AG04449 (cell line): Measurements from ENCODE around the gene HECTD4.
"Not testable (repeated sequence)": the region's sequence is repeated elsewhere in the genome, so short reads cannot be mapped to it uniquely, and the experiment has no call there.

ENCODE experiments used
- CTCF ChIA-PET: fragments of 350-600 bp; formaldehyde crosslinking; extraction: SDS; loops from one replicate; lab custom pipeline; 2021; ENCODE audit warnings: antibody characterized with exemption; lab: Yijun Ruan, JAX
- POLR2A ChIA-PET: fragments of 400-600, 350-600 bp; formaldehyde crosslinking; extraction: SDS; loops from one replicate; lab custom pipeline; 2020; ENCODE audit warnings: antibody characterized with exemption, inconsistent platforms; lab: Yijun Ruan, JAX
- DNase-seq: peaks from one replicate; pipeline ENCODE4 v3.0.0-alpha.2; 2010; ENCODE audit warnings: low read depth, low spot score
- H3K4me3 ChIP-seq: 2 replicates; pipeline ENCODE4 v1.5.1; 2011; ENCODE audit warnings: low read depth, mild to moderate bottlenecking, control low read depth, low read length
- TF ChIP-seq, protein P1 (sequence below): IDR thresholded peaks from one replicate; pipeline ENCODE4 v1.5.1; 2011; ENCODE audit warnings: mild to moderate bottlenecking, moderate library complexity, low read length, control low read depth, inconsistent platforms; ENCODE audit not compliant: insufficient read depth; ENCODE audit errors: missing control alignments

The HECTD4 gene

DNA sequence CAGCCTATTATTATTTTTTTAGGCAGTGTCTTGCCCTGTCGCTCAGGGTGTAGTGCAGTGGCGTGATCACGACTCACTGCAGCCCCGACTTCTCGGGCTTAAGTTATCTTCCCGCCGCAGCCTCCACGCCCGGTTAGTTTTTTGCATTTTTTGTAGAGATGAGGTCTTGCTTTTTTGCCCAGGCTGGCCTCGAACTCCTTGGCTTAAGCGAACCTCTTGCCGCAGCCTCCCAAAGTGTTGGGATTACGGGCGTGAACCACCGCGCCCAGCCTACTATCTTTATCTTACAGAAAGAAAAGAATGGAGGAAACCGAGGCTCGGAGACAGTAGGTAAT is 36.0 kb upstream of the HECTD4 start:
- TF ChIP-seq, protein P1, sequence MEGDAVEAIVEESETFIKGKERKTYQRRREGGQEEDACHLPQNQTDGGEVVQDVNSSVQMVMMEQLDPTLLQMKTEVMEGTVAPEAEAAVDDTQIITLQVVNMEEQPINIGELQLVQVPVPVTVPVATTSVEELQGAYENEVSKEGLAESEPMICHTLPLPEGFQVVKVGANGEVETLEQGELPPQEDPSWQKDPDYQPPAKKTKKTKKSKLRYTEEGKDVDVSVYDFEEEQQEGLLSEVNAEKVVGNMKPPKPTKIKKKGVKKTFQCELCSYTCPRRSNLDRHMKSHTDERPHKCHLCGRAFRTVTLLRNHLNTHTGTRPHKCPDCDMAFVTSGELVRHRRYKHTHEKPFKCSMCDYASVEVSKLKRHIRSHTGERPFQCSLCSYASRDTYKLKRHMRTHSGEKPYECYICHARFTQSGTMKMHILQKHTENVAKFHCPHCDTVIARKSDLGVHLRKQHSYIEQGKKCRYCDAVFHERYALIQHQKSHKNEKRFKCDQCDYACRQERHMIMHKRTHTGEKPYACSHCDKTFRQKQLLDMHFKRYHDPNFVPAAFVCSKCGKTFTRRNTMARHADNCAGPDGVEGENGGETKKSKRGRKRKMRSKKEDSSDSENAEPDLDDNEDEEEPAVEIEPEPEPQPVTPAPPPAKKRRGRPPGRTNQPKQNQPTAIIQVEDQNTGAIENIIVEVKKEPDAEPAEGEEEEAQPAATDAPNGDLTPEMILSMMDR: no peak
- no peak for DNase-seq
- ChIA-PET POLR2A (no interaction called here), CTCF (no interaction called here)
- peak overlapping the region; percentile 94 for H3K4me3 ChIP-seq

DNA sequence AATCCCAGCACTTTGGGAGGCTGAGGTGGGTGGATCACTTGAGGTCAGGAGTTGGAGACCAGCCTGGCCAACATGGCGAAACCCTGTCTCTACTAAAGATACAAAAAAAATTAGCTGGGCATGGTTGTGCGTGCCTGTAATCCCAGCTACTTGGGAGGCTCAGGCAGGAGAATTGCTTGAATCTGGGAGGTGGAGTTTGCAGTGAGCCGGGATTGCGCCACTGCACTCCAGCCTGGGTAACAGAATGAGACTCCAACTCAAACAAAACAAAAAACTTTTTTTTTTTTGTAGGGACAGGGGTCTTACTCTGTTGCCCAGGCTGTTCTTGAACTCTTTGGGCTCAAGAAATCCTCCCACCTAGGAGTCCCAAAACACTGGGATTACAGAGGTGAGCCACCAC is 33.2 kb upstream of the HECTD4 start:
- POLR2A ChIA-PET, H3K4me3 ChIP-seq, CTCF ChIA-PET, DNase-seq: not testable (repeated sequence)

DNA sequence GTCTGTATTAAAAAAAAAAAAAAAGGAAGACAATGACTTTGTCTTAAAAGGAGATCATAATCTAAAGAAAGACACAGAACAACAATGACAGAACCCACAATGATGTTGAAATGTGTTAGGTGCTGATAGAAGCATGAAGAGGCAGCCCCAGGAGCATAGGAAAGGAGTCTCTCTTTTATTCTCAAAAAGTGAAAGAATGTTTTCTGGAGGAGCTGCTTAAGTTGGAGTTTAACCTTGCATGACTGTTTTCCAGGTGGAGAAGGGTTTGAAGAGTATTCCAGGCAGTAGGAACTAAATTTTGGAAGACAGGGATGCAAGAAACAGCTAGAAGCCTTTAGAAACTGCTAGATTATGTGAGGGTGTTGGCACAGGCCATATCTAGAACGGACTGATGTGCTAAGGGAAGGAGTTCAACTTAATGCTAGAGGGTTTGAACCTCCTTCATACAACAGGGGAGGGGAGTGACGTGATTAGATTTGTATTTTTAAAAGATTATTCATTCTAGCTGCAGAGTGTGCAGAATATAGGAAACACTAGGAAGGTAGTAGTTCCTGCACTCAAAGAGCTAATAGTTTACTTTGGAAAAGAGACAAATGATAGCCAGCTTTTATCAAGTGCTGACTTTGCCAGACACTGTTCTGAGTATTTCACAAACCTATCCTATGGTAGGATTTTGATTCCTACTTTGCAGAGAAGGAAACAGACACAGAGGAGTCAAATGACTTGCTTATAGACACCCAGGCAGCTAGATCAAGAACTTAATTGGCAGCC is 31.8 kb upstream of the HECTD4 start:
- ChIA-PET POLR2A (no interaction called here), CTCF (interaction anchor here (0.7 to 5.2 kb wide), 4 partner anchors 27 to 484 kb away, joined by 3 to 59 read pairs (median 3); no protein-coding TSS in a partner anchor)
- no peak for DNase-seq
- TF ChIP-seq, protein P1: no peak
- no peak overlapping the region for H3K4me3 ChIP-seq

DNA sequence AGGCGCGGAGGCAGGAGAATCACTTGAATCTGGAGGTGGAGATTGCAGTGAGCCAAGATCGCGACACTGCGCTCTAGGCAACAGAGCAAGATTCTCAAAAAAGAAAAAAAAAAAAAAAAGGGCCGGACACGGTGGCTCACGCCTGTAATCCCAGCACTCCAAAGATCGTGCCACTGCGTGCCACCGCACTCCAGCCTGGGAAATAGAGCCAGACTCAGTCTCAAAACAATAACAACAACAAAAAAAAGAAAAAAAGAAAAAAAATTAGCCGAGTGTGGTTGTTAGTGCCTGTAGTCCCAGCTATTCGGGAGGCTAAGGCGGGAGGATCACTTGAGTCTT is 27.6 kb upstream of the HECTD4 start:
- POLR2A ChIA-PET: interaction anchor here (0.6 kb wide), 1 partner anchor 301 kb away, joined by 3 read pairs; the partner anchor contains the start of gene NAA25
- no peak overlapping the region for H3K4me3 ChIP-seq
- CTCF ChIA-PET: interaction anchor here (0.7 to 5.2 kb wide), 3 partner anchors 212 to 854 kb away, joined by 3 to 59 read pairs (median 3); no protein-coding TSS in a partner anchor
- TF ChIP-seq, protein P1: no peak
- no peak for DNase-seq

DNA sequence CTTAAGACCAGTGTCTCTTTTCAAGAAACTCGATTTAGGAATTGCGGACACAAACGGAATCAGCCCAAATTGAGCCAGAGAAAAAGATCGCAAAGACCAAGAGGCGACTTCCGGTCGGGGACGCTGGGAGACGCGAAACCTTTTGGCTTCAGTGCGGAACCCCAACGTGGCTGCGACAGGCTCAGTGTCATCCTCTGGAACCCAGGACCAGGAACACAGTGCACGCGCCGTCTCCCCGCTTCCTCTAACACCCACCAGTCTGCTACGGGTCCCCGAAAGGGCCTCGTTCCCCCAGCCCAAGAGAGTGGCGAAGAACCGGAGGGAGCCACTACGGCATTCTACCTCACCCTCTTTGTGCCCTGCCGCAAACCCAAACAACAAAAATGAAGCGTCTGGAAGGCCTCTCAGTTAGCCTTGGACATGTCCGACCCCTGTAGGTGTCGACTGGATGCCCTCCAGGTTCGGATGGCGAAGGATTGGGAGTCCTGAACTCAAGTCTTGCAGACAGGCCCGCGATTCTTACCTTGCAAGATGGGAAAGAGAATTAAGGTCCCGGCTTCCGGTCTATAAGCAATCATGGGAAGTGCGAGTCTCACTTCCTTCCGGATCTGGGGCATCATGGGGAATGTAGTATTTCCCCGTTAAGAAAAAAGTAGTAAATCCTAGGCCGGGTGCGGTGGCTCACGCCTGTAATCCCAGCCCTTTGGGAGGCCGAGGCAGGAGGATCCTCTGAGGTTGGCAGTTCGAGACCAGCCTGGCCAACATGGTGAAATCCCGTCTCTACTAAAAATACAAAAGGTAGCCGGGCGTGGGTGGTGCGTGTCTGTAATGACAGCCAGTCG is 27.1 kb upstream of the HECTD4 start, which contains the start of gene RPL6:
Gene RPL6, minus strand, starts transcription at position 542 of the 842 bp plus-strand sequence. CDS start 949 bp downstream, outside the sequence.
- POLR2A ChIA-PET: no interaction called here
- CTCF ChIA-PET: interaction anchor here (5.2 kb wide), 1 partner anchor 212 kb away, joined by 59 read pairs; no protein-coding TSS in a partner anchor
- peak; percentile 70 for DNase-seq
- peak within 1 kb of the TSS; percentile 86 for H3K4me3 ChIP-seq
- TF ChIP-seq, protein P1: no peak

DNA sequence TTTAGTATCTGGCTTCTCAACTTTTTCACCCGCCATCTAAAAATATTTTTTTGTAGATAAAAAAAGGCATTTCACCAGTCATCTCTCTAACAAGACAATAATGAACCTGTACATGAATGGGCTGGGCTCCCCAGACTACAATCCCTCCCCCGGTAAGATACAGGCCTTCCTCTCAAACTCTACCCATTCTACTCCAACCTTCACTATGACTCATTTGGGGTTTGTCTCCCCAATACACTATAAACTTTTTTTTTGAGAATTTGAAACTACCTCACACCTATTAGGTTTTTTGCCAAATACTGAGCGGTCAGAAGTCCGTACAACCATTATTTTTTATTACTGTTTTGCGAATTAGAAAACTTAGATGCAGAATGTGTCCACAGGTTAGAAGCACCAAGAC is 26.4 kb upstream of the HECTD4 start:
- TF ChIP-seq, protein P1: no peak
- DNase-seq: no peak
- CTCF ChIA-PET: no interaction called here
- POLR2A ChIA-PET: no interaction called here
- peak overlapping the region; percentile 86 for H3K4me3 ChIP-seq

DNA sequence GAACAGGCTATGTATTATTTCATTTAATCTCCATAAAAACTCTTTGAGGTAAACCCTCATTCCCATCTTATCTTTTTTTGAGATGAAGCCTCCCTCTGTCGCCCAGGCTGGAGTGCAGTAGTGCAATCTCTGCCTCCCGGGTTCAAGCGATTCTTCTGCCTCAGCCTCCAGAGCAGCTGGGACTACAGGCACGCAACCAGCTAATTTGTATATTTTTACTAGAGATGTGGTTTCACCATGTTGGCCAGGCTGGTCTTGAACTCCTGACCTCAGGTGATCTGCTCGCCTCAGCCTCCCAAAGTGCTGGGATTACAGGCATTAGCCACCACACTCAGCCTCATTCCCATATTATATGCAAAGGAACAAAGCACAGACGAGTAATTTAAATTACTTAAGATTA is 25.5 kb upstream of the HECTD4 start:
- DNase-seq, POLR2A ChIA-PET, CTCF ChIA-PET: not testable (repeated sequence)
- H3K4me3 ChIP-seq: peak overlapping the region; percentile 30
